Neural cell (in vitro differentiated cells): ENCODE data around the gene FNDC3A. TPM values are rescaled to one million over a fixed set of nuclear protein-coding genes. Genes with fewer than 3 reads are reported as not detected.

Experiments
- H2AFZ ChIP-seq: fragments of 200-600, 300-800 bp; sonication (generic), shearing (Covaris generic); 2 replicates; pipeline ENCODE4 v1.6.0; 2014; ENCODE audit warnings: low read depth, mild to moderate bottlenecking, antibody characterized with exemption, low read length, moderate library complexity
- H3F3A ChIP-seq: fragments of 200-600 bp; shearing (Covaris generic); 2 replicates; pipeline ENCODE4 v1.6.1; 2016; ENCODE audit warnings: mild to moderate bottlenecking, moderate library complexity, mixed read lengths, antibody characterized with exemption, low read length; ENCODE audit not compliant: insufficient read depth, poor library complexity, severe bottlenecking
- H3K27ac ChIP-seq: fragments of 200-600, 300-800 bp; sonication (generic), shearing (Covaris generic); 2 replicates; pipeline ENCODE4 v1.5.1; 2014; ENCODE audit warnings: mild to moderate bottlenecking, low read length, moderate library complexity
- H3K27me3 ChIP-seq: fragments of 300-800, 200-600 bp; sonication (generic), shearing (Covaris generic); 2 replicates; pipeline ENCODE4 v1.6.0; 2014; ENCODE audit warnings: mild to moderate bottlenecking, low read depth, low read length, moderate library complexity; ENCODE audit not compliant: insufficient read depth
- H3K36me3 ChIP-seq: fragments of 300-800, 200-600 bp; sonication (generic), shearing (Covaris generic); 2 replicates; pipeline ENCODE4 v1.5.1; 2014; ENCODE audit warnings: mild to moderate bottlenecking, antibody characterized with exemption, low read length, moderate library complexity; ENCODE audit not compliant: insufficient read depth
- H3K4me2 ChIP-seq: fragments of 300-800, 200-600 bp; sonication (generic), shearing (Covaris generic); 2 replicates; pipeline ENCODE4 v1.6.0; 2014; ENCODE audit warnings: mild to moderate bottlenecking, low read length
- H3K4me3 ChIP-seq: fragments of 300-800, 200-600 bp; sonication (generic), shearing (Covaris generic); 2 replicates; pipeline ENCODE4 v1.5.1; 2014; ENCODE audit warnings: mild to moderate bottlenecking, low read length, moderate library complexity
- H3K79me2 ChIP-seq: fragments of 200-600 bp; shearing (Covaris generic); replicated peaks from 2 replicates; pipeline ENCODE4 v1.6.0; 2014; ENCODE audit warnings: mild to moderate bottlenecking, low read length, moderate library complexity; ENCODE audit not compliant: insufficient read depth
- H3K9ac ChIP-seq: fragments of 300-800, 200-600 bp; sonication (generic), shearing (Covaris generic); 2 replicates; pipeline ENCODE4 v1.6.1; 2016; ENCODE audit warnings: mild to moderate bottlenecking, low read length, mixed read lengths
- H3K9me2 ChIP-seq: fragments of 200-600 bp; shearing (Covaris generic); 2 replicates; pipeline ENCODE4 v1.6.1; 2016; ENCODE audit warnings: mild to moderate bottlenecking, low read length, mixed read lengths; ENCODE audit not compliant: insufficient read depth
- H3K9me3 ChIP-seq: fragments of 200-600, 300-800 bp; sonication (generic), shearing (Covaris generic); 2 replicates; pipeline ENCODE4 v1.6.1; 2016; ENCODE audit warnings: mild to moderate bottlenecking, mixed run types, low read length, moderate library complexity, mixed read lengths
- H4K20me1 ChIP-seq: fragments of 200-600 bp; shearing (Covaris generic); 2 replicates; pipeline ENCODE4 v1.6.1; 2016; ENCODE audit warnings: mild to moderate bottlenecking, mixed run types; ENCODE audit not compliant: insufficient read depth
- CTCF ChIP-seq: fragments of 450-650 bp; IDR thresholded peaks from 2 replicates; pipeline ENCODE4 v1.5.1; 2014; ENCODE audit warnings: antibody characterized with exemption, mild to moderate bottlenecking, moderate library complexity; ENCODE audit not compliant: poor library complexity, severe bottlenecking
- EP300 ChIP-seq: fragments of 450-650 bp; conservative IDR thresholded peaks from 2 replicates; pipeline ENCODE4 v1.6.1; 2014; ENCODE audit warnings: antibody characterized with exemption, mild to moderate bottlenecking, moderate library complexity; ENCODE audit not compliant: poor library complexity, severe bottlenecking
- EZH2 ChIP-seq: fragments of 200-600, 300-800 bp; shearing (Covaris generic), sonication (generic); IDR thresholded peaks from 2 replicates; pipeline ENCODE4 v1.6.1; 2014; ENCODE audit warnings: antibody characterized with exemption, low read length, borderline replicate concordance, mild to moderate bottlenecking; ENCODE audit not compliant: insufficient read depth, poor library complexity, severe bottlenecking
- MXI1 ChIP-seq: fragments of 450-650 bp; conservative IDR thresholded peaks from 2 replicates; pipeline ENCODE4 v1.6.1; 2014; ENCODE audit warnings: antibody characterized with exemption, mild to moderate bottlenecking; ENCODE audit not compliant: poor library complexity, severe bottlenecking
- POLR2AphosphoS5 ChIP-seq: IDR thresholded peaks from 2 replicates; pipeline ENCODE4 v1.6.1; 2012
- RAD21 ChIP-seq: fragments of 450-650 bp; conservative IDR thresholded peaks from 2 replicates; pipeline ENCODE4 v1.6.1; 2014; ENCODE audit warnings: antibody characterized with exemption, mild to moderate bottlenecking, moderate library complexity
- REST ChIP-seq: IDR thresholded peaks from 2 replicates; pipeline ENCODE4 v1.6.1; 2012; ENCODE audit warnings: borderline replicate concordance
- SMC3 ChIP-seq: fragments of 450-650 bp; conservative IDR thresholded peaks from 2 replicates; pipeline ENCODE4 v1.6.1; 2014; ENCODE audit warnings: antibody characterized with exemption, mild to moderate bottlenecking, moderate library complexity; ENCODE audit not compliant: poor library complexity
- TAF1 ChIP-seq: IDR thresholded peaks from 2 replicates; pipeline ENCODE4 v1.6.1; 2012; ENCODE audit warnings: low read depth
- polyA plus RNA-seq: library from polyadenylated mRNA; depleted of rRNA; stranded (reverse); fragments of >200 nt; gene quantifications from 2 replicates; pipeline ENCODE4 v1.2.3, GENCODE V29; 2014

Gene FNDC3A
- polyA plus RNA-seq, 1 donor from 2014 or later = 83.8 TPM

GRCh38 chr13:49086722-49087121 lies 111.0 kb downstream of the FNDC3A start:
- Histone ChIP-seq H3K9ac (no peak overlapping the region), H3K4me2 (no peak overlapping the region)
- no peak for TF ChIP-seq SMC3
- no peak for TF ChIP-seq CTCF
- TF ChIP-seq TAF1 = no peak
- TF ChIP-seq POLR2AphosphoS5 = no peak
- no peak for TF ChIP-seq MXI1
- no peak for TF ChIP-seq EZH2
- TF ChIP-seq EP300 = no peak
- TF ChIP-seq REST = no peak

GRCh38 chr13:49093376-49093775 lies 117.7 kb downstream of the FNDC3A start:
- H3K27me3 ChIP-seq = no peaks in the 10 kb centered on the region
- H3K36me3 ChIP-seq = no peaks in the 10 kb centered on the region
- no peak overlapping the region for H3K4me3 ChIP-seq
- no peaks in the 10 kb centered on the region for H3K9me2 ChIP-seq
- H3K79me2 ChIP-seq = no peaks in the 10 kb centered on the region
- no peak overlapping the region for H2AFZ ChIP-seq
- TF ChIP-seq RAD21 (no peak), EZH2 (no peak), MXI1 (no peak), SMC3 (no peak), TAF1 (no peak), REST (no peak), POLR2AphosphoS5 (no peak)
- H3F3A ChIP-seq = no peaks in the 10 kb centered on the region
- H3K4me2 ChIP-seq = no peak overlapping the region
- H3K9ac ChIP-seq = no peak overlapping the region
- H4K20me1 ChIP-seq = no peaks in the 10 kb centered on the region
- H3K27ac ChIP-seq = no peak overlapping the region
- no peaks in the 10 kb centered on the region for H3K9me3 ChIP-seq

More at GRCh38 chr13:49086722-49087121, 111.0 kb downstream of the FNDC3A start:
- Histone ChIP-seq H4K20me1 (no peaks in the 10 kb centered on the region), H3K9me2 (no peaks in the 10 kb centered on the region), H3K79me2 (no peaks in the 10 kb centered on the region), H3K4me3 (no peak overlapping the region), H3K27ac (no peak overlapping the region), H3K27me3 (no peaks in the 10 kb centered on the region), H3K9me3 (no peaks in the 10 kb centered on the region), H3K36me3 (no peaks in the 10 kb centered on the region), H3F3A (no peaks in the 10 kb centered on the region), H2AFZ (no peak overlapping the region)
